AG04449 (cell line): ENCODE measurements around the gene TP53.

Source experiments
- CTCF ChIA-PET: fragments of 350-600 bp; formaldehyde crosslinking; extraction: SDS; loops from one replicate; lab custom pipeline; 2021; ENCODE audit warnings: antibody characterized with exemption; lab: Yijun Ruan, JAX
- POLR2A ChIA-PET: fragments of 400-600, 350-600 bp; formaldehyde crosslinking; extraction: SDS; loops from one replicate; lab custom pipeline; 2020; ENCODE audit warnings: antibody characterized with exemption, inconsistent platforms; lab: Yijun Ruan, JAX
- DNase-seq: peaks from one replicate; pipeline ENCODE4 v3.0.0-alpha.2; 2010; ENCODE audit warnings: low read depth, low spot score
- H3K4me3 ChIP-seq: 2 replicates; pipeline ENCODE4 v1.5.1; 2011; ENCODE audit warnings: low read depth, mild to moderate bottlenecking, control low read depth, low read length
- TF ChIP-seq, protein P1 (sequence below): IDR thresholded peaks from one replicate; pipeline ENCODE4 v1.5.1; 2011; ENCODE audit warnings: mild to moderate bottlenecking, moderate library complexity, low read length, control low read depth, inconsistent platforms; ENCODE audit not compliant: insufficient read depth; ENCODE audit errors: missing control alignments

TP53 gene

DNA sequence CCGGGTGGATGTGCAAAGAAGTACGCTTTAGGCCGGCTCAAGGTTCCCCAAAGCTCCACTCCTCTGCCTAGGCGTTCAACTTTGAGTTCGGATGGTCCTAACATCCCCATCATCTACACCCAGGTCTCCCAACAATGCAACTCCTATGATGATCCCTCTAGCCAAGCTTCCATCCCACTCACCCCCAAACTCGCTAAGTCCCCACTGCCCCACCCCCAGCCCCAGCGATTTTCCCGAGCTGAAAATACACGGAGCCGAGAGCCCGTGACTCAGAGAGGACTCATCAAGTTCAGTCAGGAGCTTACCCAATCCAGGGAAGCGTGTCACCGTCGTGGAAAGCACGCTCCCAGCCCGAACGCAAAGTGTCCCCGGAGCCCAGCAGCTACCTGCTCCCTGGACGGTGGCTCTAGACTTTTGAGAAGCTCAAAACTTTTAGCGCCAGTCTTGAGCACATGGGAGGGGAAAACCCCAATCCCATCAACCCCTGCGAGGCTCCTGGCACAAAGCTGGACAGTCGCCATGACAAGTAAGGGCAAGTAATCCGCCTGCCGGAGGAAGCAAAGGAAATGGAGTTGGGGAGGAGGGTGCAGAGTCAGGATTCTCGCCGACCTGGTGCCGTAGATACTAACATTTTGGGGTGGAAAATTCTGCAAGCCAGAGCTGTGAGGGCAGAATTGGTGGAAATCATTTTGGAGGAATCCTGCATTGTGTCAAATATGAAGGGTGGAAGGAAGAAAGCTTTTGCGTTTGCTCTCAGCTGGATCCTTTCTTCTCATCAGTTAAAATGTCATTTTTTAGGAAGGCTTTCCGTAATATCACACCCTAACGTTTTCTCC lies at the start of gene TP53:
Gene TP53, minus strand, starts transcription at position 419 of the 836 bp plus-strand sequence. CDS start 10,896 bp downstream, outside the sequence.
- CTCF ChIA-PET, result interaction anchor here (0.6 to 9.5 kb wide), 68 partner anchors 11 to 760 kb away, joined by 3 to 201 read pairs (median 5); partner anchors contain the start of genes ATP1B2, CD68, EFNB3 and FXR2
- TF ChIP-seq, protein P1, sequence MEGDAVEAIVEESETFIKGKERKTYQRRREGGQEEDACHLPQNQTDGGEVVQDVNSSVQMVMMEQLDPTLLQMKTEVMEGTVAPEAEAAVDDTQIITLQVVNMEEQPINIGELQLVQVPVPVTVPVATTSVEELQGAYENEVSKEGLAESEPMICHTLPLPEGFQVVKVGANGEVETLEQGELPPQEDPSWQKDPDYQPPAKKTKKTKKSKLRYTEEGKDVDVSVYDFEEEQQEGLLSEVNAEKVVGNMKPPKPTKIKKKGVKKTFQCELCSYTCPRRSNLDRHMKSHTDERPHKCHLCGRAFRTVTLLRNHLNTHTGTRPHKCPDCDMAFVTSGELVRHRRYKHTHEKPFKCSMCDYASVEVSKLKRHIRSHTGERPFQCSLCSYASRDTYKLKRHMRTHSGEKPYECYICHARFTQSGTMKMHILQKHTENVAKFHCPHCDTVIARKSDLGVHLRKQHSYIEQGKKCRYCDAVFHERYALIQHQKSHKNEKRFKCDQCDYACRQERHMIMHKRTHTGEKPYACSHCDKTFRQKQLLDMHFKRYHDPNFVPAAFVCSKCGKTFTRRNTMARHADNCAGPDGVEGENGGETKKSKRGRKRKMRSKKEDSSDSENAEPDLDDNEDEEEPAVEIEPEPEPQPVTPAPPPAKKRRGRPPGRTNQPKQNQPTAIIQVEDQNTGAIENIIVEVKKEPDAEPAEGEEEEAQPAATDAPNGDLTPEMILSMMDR, result no peak
- DNase-seq, result peak; percentile 58
- POLR2A ChIA-PET, result interaction anchor here (0.6 to 3.0 kb wide), 20 partner anchors 10 to 506 kb away, joined by 3 to 21 read pairs (median 4); partner anchors contain the start of genes CD68, EFNB3, FXR2 and MPDU1
- H3K4me3 ChIP-seq, result peak within 1 kb of the TSS; percentile 99

DNA sequence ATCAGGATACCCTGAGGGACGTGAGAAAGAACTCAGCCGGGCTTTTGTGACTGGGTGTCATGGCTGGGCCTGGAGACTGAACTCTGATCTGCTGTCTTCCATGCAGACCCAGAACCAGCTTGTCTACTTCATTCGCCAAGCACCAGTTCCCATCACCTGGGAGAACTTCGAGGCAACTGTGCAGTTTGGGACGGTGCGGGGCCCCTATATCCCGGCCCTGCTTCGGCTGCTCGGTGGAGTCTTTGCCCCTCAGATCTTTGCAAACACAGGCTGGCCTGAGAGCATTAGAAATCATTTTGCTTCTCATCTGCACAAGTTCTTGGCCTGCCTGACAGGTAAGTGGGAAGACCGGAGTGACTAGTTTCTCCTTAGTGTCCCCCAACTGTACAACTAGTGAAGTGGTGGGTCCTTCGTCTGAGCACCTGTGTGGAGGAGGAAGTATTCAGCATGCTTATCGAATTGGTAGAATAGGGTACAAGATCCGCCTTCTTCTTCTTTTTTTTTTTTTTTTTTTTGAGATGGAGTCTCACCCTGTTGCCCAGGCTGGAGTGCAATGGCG lies 45.8 kb upstream of the TP53 start:
- DNase-seq, result no peak
- TF ChIP-seq, protein P1, result no peak
- CTCF ChIA-PET, result no interaction called here
- POLR2A ChIA-PET, result no interaction called here
- no peak overlapping the region for H3K4me3 ChIP-seq

DNA sequence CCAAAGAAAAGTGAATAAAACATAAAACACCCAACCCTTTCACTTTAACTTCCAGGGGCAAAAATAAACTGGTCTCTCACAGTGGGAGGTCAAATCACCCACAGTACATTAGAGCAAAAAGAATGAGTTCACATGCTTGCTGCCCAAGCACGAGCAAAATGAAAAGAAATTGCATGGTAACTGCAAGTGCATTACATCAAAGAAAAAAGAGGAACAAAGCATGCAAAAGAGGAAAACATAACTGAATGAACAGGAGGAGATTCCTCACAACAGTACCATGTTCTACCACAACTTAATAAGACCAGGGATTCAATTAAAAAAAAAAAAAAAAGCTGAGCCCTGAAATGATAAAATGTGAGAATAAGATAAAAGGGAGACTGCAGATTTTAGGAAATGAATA lies 42.5 kb upstream of the TP53 start:
- ChIA-PET POLR2A (no interaction called here), CTCF (interaction anchor here (0.8 to 2.3 kb wide), 5 partner anchors 9 to 93 kb away, joined by 3 to 14 read pairs (median 3); partner anchors contain the start of gene DNAH2)
- DNase-seq, result no peak
- no peak overlapping the region for H3K4me3 ChIP-seq
- TF ChIP-seq, protein P1, result no peak

DNA sequence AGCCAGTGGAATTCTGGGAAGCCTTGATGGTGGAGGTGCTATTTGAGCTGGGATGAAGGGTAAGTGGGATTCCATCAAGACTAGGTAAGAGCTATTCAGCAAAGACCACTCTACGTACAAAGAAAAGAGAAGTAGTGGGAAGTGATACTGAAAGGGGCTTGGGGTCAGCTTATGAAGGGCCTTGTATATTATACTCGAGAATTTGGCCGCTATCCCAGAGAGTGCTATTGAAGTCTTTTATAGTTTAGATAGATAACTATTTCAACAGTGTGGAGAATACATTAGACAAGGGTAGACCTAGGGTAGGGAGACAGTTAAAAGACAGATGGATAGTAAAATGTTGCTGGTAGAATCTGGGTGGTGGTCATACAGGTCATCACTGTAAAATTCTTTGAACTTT lies 40.6 kb upstream of the TP53 start:
- no peak for DNase-seq
- H3K4me3 ChIP-seq, result no peak overlapping the region
- ChIA-PET CTCF (interaction anchor here (0.5 to 3.1 kb wide), 4 partner anchors 11 to 489 kb away, joined by 3 to 16 read pairs (median 4); partner anchors contain the start of genes DNAH2 and PHF23), POLR2A (no interaction called here)
- TF ChIP-seq, protein P1, result no peak

DNA sequence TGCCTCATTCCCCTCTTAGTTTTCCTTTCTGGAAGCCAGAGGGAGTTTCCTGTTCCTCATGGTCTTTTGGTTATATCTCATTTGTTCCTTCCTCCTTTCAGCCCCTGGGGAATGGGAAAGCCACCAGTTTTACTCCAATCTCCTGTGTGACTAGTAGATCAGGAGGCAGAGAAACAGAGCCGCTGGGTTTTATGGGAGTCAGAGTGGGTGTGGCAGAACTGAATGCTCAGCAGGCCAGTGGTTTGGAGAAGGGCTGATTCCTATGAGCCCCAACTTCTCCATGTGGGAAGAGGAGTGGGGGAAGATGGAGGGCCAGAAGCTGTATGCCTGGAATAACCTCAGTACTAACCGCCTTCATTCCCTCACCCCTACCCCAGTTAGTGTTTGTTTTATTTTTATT lies 34.3 kb upstream of the TP53 start:
- H3K4me3 ChIP-seq, result no peak overlapping the region
- POLR2A ChIA-PET, result no interaction called here
- DNase-seq, result no peak
- CTCF ChIA-PET, result interaction anchor here (1.2 to 3.6 kb wide), 4 partner anchors 13 to 25 kb away, joined by 3 to 25 read pairs (median 4); no protein-coding TSS in a partner anchor
- TF ChIP-seq, protein P1, result no peak

DNA sequence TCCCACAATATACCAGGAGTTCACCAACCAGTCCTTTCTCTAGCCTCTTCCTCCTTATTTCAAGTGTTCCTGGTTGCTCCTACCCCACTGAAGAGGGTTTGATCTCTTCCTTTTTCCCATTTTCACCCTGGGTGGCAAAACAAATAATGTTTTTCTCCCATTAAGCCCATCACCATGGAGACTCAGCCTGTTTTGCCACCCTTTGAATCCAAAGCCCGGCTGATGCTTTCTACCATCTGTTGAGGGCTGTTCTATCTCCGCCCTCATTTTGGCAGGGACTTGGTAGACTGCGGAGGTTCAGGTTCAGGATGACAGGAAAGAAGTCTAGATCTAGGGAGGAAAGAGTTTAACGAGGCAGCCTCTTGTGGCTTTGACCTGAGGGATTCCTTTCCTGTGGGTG lies 32.8 kb upstream of the TP53 start:
- ChIA-PET POLR2A (no interaction called here), CTCF (interaction anchor here (0.8 to 3.6 kb wide), 4 partner anchors 10 to 32 kb away, joined by 3 to 25 read pairs (median 6); partner anchors contain the start of gene WRAP53)
- TF ChIP-seq, protein P1, result no peak
- DNase-seq, result no peak
- H3K4me3 ChIP-seq, result no peak overlapping the region
